ENCODE measurements around the gene IL19.

Gene IL19

DNA sequence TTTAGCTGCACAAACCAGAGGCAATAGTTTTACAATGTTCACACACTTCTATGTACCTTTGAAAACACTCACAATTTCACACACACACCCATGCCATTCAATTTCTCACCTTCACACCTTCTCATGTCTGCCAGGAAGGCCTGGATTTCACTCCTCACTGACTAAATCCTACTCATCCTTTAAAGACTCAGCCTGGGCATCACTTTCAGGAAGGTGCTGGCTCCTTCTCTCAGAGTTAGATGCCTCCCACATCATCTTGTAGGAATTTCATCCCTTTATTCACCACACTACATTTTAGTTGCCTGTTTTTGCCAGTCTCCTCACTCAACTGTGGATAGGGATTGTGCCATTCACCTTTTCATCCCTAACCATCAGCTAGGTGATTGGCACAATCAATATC is 97.1 kb downstream of the IL19 start:
- DNase-seq, result no peak

DNA sequence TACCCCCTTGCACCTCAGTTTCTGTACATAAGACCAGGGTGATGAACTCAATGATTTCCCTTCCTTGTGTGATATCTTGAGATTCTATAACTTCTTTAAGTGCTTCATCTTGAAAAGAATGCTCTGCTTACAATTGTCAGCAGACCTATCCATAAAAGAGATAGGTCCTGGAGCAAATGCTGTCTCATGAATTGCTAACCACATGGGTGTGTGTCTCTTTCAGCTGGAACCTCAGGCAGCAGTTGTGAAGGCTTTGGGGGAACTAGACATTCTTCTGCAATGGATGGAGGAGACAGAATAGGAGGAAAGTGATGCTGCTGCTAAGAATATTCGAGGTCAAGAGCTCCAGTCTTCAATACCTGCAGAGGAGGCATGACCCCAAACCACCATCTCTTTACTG is 97.7 kb downstream of the IL19 start:
- no peak for DNase-seq

DNA sequence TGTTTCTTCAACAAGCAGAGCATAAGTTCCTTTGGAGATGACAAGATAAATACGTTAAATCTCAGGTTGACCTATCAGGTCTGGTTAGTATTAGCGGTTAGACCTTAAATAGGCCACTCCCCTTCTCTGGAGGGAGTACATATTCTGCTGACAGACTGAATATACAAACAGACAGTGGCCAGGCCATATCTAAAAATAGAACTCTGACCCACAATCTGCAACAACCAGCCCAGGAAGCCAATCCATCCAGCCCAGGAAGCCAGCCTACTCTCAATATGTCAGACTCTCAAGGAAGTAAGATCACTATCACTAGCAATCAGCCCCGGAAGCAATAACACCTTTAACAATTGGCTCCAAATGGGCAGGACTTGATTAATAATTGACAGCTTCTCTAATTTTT is 101.6 kb downstream of the IL19 start:
- DNase-seq, result no peak

DNA sequence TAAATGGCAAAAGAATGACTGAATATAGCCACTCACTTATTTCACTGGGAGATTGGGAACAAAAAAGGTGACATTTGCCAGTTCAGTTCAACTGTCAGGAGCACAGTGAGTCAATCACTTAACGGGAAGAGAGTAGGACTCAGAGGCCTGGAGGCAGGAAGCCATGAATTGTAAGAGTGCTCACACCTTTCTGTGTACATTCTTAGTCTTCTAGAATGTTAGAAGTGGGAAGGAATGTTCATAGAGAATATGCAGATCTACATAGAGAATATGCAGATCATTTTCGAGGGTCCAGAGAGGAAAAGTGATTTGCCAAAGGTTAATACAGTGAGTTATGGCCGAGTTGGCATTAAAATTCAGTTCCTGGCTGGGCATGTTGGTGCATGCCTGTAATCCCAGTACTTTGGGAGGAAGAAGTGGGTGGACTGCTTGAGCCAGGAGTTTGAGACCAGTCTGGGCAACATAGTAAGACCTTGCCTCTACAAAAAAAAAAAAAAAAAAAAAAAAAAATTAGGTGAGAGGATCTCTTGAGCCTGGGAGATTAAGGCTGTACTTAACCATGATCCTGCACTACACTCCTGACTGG is 103.1 kb downstream of the IL19 start:
- DNase-seq, result no peak

DNA sequence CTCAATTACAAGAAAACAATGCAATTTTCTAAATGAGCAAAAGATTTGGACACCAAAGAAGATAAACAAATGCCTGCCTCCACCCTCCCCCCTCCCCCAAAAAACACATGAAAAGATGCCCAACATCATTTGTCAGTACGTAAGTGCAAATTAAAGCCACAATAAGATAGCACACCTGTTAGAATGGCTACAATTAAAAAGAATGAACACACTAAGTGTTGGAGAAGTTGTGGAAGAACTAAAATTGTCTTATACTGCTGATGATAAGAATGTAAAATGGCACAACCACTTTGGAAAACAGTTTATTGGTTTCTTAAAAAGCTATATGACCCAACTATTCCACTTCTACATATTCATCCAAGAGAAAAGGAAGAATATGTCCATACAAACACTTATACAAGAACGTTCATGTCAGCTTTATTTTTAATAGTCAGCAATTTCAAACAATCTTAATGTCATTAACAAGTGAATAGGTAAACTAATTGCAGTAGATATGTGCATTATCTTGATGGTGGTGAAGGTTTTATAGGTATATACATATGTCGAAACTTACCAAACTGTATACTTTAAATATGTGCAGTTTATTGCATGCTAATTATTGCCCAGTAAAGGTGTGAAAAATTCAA is 105.3 kb downstream of the IL19 start:
- DNase-seq, result no peak

DNA sequence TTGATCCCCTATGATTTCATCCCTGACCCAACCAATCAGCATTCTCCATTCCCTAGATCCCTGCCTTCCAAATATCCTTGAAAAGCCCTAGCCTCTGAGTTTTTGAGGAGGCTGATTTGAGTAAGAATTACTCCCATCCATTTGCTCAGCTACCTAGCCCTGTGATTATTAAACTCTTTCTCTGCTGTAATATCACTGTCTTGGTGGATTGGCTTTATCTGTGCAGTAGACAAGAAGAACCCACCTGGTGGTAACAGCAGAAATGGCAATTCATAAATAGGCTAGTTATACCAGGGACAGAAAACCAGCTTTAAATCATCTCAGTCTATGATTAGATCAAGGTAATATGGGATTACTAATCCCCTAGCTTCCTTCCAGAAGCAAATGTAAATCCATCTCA is 107.9 kb downstream of the IL19 start:
- no peak for DNase-seq

DNA sequence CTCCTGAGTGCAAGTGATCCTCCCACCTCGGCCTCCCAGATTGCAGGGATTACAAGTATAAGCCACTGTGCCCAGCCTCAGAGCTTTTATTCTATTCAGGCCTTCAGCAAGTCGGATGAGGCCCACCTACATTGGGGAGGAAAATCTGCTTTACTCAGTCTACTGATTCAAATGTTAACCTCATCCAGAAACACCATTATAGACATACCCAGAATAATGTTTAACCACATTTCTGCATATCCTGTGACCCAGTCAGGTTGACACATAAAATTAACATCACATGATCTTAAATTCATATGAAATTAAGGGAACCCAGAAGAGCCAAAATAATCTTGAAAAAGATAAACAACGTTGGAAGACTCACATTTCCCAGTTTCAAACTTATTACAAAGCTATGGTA is 109.7 kb downstream of the IL19 start:
- no peak for DNase-seq

DNA sequence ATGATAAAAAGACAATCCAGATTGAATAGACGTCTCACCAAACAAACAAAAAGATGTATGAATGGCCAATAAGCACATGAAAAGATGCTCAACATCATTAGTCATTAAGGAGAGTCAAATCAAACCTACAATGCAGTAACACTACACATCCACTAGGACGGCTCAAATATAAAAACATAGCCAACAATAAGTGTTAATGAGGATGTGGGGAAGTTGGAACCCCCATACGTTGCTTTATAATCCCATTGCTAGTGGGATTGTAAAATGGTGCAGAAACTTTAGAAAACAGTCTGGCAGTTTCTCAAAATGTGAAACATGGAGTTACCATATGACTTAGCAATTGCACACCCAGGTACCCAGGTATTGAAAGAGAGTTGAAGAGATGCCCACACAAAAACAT is 112.0 kb downstream of the IL19 start:
- DNase-seq, result no peak

DNA sequence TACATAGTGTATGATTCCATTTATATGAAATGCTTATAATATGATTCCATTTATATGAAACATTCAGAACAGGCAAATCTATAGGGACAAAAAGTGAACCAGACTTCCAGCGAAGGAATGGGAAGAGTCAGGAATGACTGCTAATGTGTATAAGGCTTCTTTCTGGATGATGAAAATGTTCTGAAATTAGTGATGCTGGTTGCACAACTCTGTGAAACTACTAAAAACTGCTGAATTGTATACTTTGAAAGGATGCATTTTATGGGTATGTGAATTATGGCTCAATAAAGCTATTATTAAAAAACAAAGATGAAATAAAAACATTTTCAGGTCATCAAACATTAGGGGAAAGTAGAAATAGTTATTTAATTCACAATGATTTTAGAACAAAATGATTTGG is 112.6 kb downstream of the IL19 start:
- DNase-seq, result no peak

DNA sequence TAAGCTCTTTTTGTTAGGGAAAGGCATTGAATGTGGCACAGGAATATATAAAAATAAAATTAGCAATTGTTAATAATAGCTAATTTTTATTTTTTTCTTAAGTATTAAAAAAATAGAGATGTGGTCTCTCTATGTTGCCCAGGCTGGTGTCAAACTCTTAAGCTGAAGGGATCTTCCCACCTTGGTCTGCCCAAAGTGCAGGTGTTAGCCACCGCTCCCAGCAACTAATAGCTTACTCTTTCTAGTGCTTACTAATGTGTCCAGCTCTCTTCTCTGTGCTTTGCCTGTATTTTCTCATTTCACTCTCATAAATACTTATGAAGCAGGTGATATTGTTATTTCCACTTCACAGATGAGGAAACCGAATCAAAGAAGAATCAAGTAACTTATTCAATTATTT is 113.3 kb downstream of the IL19 start:
- no peak for DNase-seq

DNA sequence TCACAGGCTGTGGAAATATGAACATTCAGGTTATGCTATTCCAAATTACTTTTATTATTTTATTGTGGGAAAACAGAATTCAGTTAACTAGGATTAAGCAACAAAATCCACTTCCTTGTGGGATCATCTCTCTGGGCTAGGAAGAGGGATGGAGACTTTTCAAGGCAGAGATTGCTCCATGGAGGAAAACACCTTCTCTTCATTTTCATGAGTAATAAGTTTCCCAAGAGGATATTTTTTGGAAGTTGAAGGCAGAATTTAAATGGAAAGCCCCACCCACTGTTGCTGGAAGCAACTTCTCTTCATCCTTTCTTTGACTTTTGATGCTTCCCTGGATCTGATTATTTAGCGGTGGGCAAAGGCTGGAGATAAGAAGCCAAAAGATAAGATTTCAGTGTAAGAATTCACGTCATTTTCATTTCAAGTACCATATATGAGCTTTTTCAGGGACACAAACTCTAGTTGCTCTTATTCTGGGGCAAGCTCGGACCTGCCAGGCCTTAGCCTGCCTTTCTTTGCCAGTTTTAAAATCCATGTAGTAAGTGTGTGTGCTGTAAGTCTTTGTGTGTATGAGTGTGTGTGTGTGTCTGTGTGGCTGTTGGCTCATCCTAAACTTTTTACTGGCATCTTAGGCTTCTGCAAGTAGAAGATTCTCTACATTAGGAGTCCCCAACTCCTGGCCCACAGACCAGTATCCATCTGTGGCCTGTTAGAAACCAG is 114.9 kb downstream of the IL19 start:
- DNase-seq, result no peak

DNA sequence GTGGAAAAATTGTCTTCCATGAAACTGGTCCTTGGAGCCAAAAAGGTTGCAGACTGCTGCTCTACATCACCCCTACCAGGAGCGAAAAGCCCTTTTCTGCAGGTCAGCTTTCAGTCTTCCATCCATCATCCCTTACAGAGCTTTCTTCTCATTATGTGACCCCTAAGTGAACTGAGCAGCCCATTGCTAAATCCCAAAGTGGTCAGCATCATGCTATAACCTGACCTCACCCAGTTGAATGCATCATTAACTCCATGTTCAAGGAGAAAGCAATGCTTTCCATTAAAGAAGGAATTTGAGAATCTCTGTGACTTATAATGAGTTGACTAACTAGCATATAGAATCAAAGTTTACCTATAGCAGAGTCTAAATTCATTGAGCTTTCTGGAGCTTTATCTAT is 116.3 kb downstream of the IL19 start:
- DNase-seq, result no peak

DNA sequence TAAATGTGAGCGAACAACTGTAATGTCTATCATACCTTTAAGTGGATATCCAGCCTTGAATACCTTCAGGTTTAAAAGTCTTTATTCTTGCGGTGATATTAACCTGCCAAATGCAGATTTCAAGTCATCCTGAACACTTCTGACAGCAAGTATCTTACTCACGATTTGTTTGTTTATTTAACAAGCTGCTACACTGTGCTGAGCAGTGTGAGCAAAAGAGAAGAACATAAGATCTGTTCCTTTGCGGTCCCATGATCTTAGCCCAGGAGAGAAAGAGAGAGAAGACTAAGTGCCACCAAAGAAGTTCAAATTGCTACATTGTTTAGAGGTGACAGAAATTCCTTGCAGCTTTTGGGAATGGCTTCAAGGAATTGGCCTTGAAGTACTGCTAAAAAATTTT is 117.1 kb downstream of the IL19 start:
- DNase-seq, result no peak

DNA sequence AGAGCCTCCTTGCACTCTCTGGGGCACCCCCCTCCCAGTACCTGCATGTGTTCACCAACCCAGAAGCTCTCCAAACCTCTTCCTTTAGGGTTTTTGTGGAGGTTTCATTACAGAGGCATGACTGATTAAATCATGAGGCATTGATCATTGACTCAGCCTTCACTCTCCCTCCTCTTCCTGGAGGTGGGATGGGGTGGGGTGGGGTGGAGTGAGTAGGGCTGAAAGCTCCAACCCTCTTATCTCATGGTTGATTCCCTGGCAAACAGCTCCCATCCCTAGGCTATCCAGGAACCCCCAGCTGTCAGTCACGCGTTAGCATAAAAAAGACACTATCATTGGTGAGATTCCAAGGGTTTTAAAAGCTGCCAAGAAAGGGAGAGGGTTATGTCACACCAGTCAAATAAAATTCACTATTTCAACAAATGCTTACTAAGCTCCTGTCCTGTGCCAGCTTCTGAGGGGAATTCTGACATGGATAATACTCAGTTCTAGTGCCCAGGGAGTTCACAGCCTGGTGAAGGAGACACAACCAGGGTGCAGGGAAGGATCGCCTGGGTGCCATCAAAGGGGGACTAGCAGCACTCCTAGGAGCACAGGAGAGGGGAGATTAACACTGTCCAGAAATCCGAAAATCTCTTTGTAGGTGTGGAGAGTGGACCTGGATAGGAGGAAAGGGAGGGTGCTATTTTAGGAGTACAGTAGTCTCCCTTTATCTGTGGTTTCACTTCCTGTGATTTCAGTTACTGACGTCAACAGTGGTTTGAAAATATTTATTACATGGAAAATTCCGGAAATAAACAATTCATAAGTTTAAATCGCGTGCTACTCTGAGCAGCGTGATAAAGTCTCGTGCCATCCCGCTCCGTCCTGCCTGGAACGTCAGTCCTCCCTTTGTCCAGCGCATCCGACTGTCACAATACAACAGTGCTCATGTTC is 119.8 kb downstream of the IL19 start:
- DNase-seq, result no peak

DNA sequence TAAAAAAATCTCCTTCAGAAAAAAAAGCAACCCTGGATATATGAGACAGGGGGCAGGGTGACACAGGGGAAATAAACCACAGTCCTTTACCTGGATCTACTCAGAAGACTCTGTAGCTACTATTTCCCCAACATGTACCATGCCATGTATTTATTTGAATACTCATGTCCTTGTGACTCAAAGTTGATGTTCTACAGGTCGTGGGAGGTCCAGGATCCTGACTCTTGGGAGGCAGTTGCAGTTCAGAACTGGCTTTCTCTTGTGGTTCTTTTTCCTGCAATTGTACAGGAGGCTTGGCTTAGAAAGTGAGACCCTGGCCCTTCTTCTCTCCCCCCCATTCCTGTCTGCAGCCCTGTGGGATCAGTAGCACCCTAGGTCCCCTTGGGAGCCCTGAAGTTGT is 120.8 kb downstream of the IL19 start:
- DNase-seq, result no peak

All from retina (tissue), 1 donor.